ENCODE results near the gene KCNQ1. TPM values are rescaled to one million over a fixed set of nuclear protein-coding genes. Genes with fewer than 3 reads are reported as not detected.

KCNQ1 gene
- total and polyA plus RNA-seq, 2 donors (not counting 3 experiments of a cell fraction or from before 2014, with no cell fraction given): 0.07 to 0.09 TPM

DNA sequence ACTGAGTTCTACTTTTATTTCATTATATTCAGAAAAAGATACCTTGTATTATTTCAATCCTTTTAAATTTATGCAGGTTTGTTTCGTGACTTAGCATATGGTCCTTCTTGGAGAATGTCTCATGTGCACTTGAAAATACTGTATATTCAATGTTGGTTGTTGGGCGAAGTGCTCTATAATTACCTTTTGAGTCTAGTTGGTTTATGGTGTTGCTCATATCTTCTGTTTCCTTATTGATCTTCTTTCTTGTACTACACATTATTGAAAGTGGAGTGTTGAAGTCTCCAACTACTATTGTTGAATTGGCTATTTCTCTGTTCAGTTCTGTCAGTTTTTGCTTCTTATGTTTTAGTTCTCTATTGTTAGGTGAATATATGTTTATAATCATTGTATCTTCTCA, 164.5 kb downstream of the KCNQ1 start:
- Histone ChIP-seq H3K79me2 (ENCODE audit: control insufficient read depth, insufficient read depth, low read length) (no peaks in the 10 kb centered on the region), H3K27me3 (ENCODE audit: control insufficient read depth in 2 of 2, insufficient read depth in 2 of 2, low read length in 2 of 2) (peaks cover 6 to 7% of the 10 kb centered on the region in 2 experiments), H3K36me3 (ENCODE audit: control insufficient read depth in 2 of 2, extremely low read depth in 1 of 2, insufficient read depth in 2 of 2, low read length in 2 of 2) (no peaks in the 10 kb centered on the region), H3K9me1 (replicated peaks; ENCODE audit: control insufficient read depth, extremely low read depth, insufficient read depth, low read length) (no peaks in the 10 kb centered on the region), H3K27ac (ENCODE audit: insufficient read depth, low read depth, low read length) (no peak overlapping the region), H3K4me3 (replicated peaks in 1 of 3; ENCODE audit: insufficient read depth in 1 of 3, low read depth in 1 of 3, low read length in 3 of 3) (no peak overlapping the region), H3K9me3 (replicated peaks; ENCODE audit: control insufficient read depth, insufficient read depth, low read length) (no peaks in the 10 kb centered on the region), H4K20me1 (replicated peaks; ENCODE audit: control insufficient read depth, extremely low read depth, insufficient read depth, low read length) (no peaks in the 10 kb centered on the region), H3K9ac (replicated peaks; ENCODE audit: extremely low read depth, insufficient read depth, low read length) (no peak overlapping the region), H3K4me1 (ENCODE audit: control insufficient read depth, extremely low read depth, insufficient read depth, low read length) (no peaks in the 10 kb centered on the region), H3K4me2 (ENCODE audit: insufficient read depth, low read length) (no peak overlapping the region), H2AFZ (ENCODE audit: low read depth, low read length) (no peak overlapping the region)
- dilution Hi-C loops (cut with MboI; ENCODE audit: extremely low pct_ligation_motif_present, low sequenced_read_pairs) (no loop called here), intact Hi-C loops (cut with micrococcal nuclease) (no loop called here)
- BruUV-seq (replicated peaks): no TSS peak
- ChIA-PET CTCF (no interaction called here), POLR2A (no interaction called here)
- TF ChIP-seq, protein P1, sequence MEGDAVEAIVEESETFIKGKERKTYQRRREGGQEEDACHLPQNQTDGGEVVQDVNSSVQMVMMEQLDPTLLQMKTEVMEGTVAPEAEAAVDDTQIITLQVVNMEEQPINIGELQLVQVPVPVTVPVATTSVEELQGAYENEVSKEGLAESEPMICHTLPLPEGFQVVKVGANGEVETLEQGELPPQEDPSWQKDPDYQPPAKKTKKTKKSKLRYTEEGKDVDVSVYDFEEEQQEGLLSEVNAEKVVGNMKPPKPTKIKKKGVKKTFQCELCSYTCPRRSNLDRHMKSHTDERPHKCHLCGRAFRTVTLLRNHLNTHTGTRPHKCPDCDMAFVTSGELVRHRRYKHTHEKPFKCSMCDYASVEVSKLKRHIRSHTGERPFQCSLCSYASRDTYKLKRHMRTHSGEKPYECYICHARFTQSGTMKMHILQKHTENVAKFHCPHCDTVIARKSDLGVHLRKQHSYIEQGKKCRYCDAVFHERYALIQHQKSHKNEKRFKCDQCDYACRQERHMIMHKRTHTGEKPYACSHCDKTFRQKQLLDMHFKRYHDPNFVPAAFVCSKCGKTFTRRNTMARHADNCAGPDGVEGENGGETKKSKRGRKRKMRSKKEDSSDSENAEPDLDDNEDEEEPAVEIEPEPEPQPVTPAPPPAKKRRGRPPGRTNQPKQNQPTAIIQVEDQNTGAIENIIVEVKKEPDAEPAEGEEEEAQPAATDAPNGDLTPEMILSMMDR (IDR thresholded peaks at IDR 0.05; ENCODE audit: extremely low read depth in 1 of 2, insufficient read depth in 1 of 2, low read depth in 1 of 2, low read length in 2 of 2): no peak
- TF ChIP-seq POLR2A (IDR thresholded peaks at IDR 0.05; ENCODE audit: low read depth, low read length): no peak
- TF ChIP-seq EZH2 (IDR thresholded peaks at IDR 0.05; ENCODE audit: borderline replicate concordance, low read depth, low read length, severe bottlenecking): no peak
- TF ChIP-seq, protein P2, sequence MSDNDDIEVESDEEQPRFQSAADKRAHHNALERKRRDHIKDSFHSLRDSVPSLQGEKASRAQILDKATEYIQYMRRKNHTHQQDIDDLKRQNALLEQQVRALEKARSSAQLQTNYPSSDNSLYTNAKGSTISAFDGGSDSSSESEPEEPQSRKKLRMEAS (IDR thresholded peaks at IDR 0.05; ENCODE audit: insufficient read depth, insufficient read length): no peak
- no peak for TF ChIP-seq MYC (IDR thresholded peaks at IDR 0.05; ENCODE audit: low read depth, low read length)
- no peak for TF ChIP-seq POLR2AphosphoS5 (IDR thresholded peaks at IDR 0.05; ENCODE audit: insufficient read depth, low read depth, low read length)
- no peak for TF ChIP-seq FOS (IDR thresholded peaks at IDR 0.05; ENCODE audit: borderline replicate concordance, insufficient read depth, low read length)
- TF ChIP-seq JUN (IDR thresholded peaks at IDR 0.05; ENCODE audit: borderline replicate concordance, insufficient read depth, insufficient read length, low read depth): no peak
- no peak for TF ChIP-seq GATA2 (IDR thresholded peaks at IDR 0.05; ENCODE audit: insufficient read depth, insufficient read length, low read depth, low read length)
- FAIRE-seq (no peak), DNase-seq (ENCODE audit: low read depth, low spot score) (no peak)
